SK-N-SH treated with all-trans-retinoic acid at 6 μM for 48 hours (cell line): Measurements from ENCODE around the gene ERBB3.
"Not testable (repeated sequence)": the region's sequence is repeated elsewhere in the genome, so short reads cannot be mapped to it uniquely, and the experiment has no call there.

Source experiments
- ATAC-seq: fragments of 200-7000 bp; cut with Tn5 transposase; 3 replicates; pipeline ENCODE4 v1.9.1; 2020; ENCODE audit warnings: mild to moderate bottlenecking, moderate library complexity
- BACH2 ChIP-seq: fragments of 250-450 bp; sonication (Bioruptor Pico); IDR thresholded peaks from 2 replicates; pipeline ENCODE4 v1.9.0; 2021; ENCODE audit warnings: mild to moderate bottlenecking, borderline replicate concordance
- CSDC2 ChIP-seq: fragments of 250-450 bp; sonication (Bioruptor Pico); IDR thresholded peaks from 2 replicates; pipeline ENCODE4 v1.5.0; 2020; ENCODE audit warnings: mild to moderate bottlenecking, moderate library complexity
- CSRNP3 ChIP-seq: fragments of 250-450 bp; sonication (Bioruptor Pico); IDR thresholded peaks from 2 replicates; pipeline ENCODE4 v1.5.1; 2021; ENCODE audit warnings: mild to moderate bottlenecking, moderate library complexity
- ESRRG ChIP-seq: fragments of 250-450 bp; sonication (Bioruptor Pico); IDR thresholded peaks from 2 replicates; pipeline ENCODE4 v1.6.1; 2021; ENCODE audit warnings: mild to moderate bottlenecking
- GLIS3 ChIP-seq: fragments of 250-450 bp; sonication (Bioruptor Pico); IDR thresholded peaks from 2 replicates; pipeline ENCODE4 v1.5.0; 2020; ENCODE audit warnings: mild to moderate bottlenecking, moderate library complexity
- ISL1 ChIP-seq: fragments of 250-450 bp; sonication (Bioruptor Pico); IDR thresholded peaks from 2 replicates; pipeline ENCODE4 v2.1.2; 2022; ENCODE audit warnings: mild to moderate bottlenecking, moderate library complexity
- OSR1 ChIP-seq: fragments of 250-450 bp; sonication (Bioruptor Pico); IDR thresholded peaks from 2 replicates; pipeline ENCODE4 v1.8.0; 2022; ENCODE audit warnings: moderate library complexity, mild to moderate bottlenecking, inconsistent platforms
- PATZ1 ChIP-seq: fragments of 250-450 bp; sonication (Bioruptor Pico); IDR thresholded peaks from 2 replicates; pipeline ENCODE4 v1.8.0; 2020; ENCODE audit warnings: mild to moderate bottlenecking, moderate library complexity, borderline replicate concordance
- POU6F1 ChIP-seq: fragments of 250-450 bp; sonication (Bioruptor Pico); IDR thresholded peaks from 2 replicates; pipeline ENCODE4 v1.8.0; 2021; ENCODE audit warnings: low read depth, mild to moderate bottlenecking, moderate library complexity, borderline replicate concordance
- PPARA ChIP-seq: fragments of 250-450 bp; sonication (Bioruptor Pico); IDR thresholded peaks from 2 replicates; pipeline ENCODE4 v1.5.0; 2020; ENCODE audit warnings: mild to moderate bottlenecking, borderline replicate concordance
- RARB ChIP-seq: fragments of 250-450 bp; sonication (Bioruptor Pico); IDR thresholded peaks from 2 replicates; pipeline ENCODE4 v1.8.0; 2021; ENCODE audit warnings: mild to moderate bottlenecking, moderate library complexity
- TCF4 ChIP-seq: fragments of 250-450 bp; sonication (Bioruptor Pico); IDR thresholded peaks from 2 replicates; pipeline ENCODE4 v1.8.0; 2021; ENCODE audit warnings: mild to moderate bottlenecking, moderate library complexity, borderline replicate concordance
- TOX ChIP-seq: fragments of 250-450 bp; sonication (Bioruptor Pico); IDR thresholded peaks from 2 replicates; pipeline ENCODE4 v1.8.0; 2021; ENCODE audit warnings: mild to moderate bottlenecking, moderate library complexity, borderline replicate concordance
- TSHZ2 ChIP-seq: fragments of 250-450 bp; sonication (Bioruptor Pico); IDR thresholded peaks from 2 replicates; pipeline ENCODE4 v1.5.0; 2020; ENCODE audit warnings: mild to moderate bottlenecking, moderate library complexity
- ZC3H10 ChIP-seq: fragments of 250-450 bp; sonication (Bioruptor Pico); IDR thresholded peaks from 2 replicates; pipeline ENCODE4 v1.5.1; 2021; ENCODE audit warnings: mild to moderate bottlenecking, moderate library complexity
- ZFP3 ChIP-seq: fragments of 250-450 bp; sonication (Bioruptor Pico); IDR thresholded peaks from 2 replicates; pipeline ENCODE4 v1.5.0; 2020; ENCODE audit warnings: mild to moderate bottlenecking, moderate library complexity
- ZFP30 ChIP-seq: fragments of 450-650 bp; formaldehyde crosslinking; IDR thresholded peaks from 2 replicates; pipeline ENCODE4 v1.5.0; 2022; ENCODE audit warnings: mild to moderate bottlenecking, moderate library complexity
- ZNF565 ChIP-seq: fragments of 450-650 bp; formaldehyde crosslinking; conservative IDR thresholded peaks from 2 replicates; pipeline ENCODE4 v1.5.0; 2020; ENCODE audit warnings: low read depth, mild to moderate bottlenecking, moderate library complexity
- ZNF70 ChIP-seq: fragments of 450-650 bp; formaldehyde crosslinking; IDR thresholded peaks from 2 replicates; pipeline ENCODE4 v1.5.0; 2020; ENCODE audit warnings: mild to moderate bottlenecking, moderate library complexity
- ZNF8 ChIP-seq: fragments of 450-650 bp; formaldehyde crosslinking; IDR thresholded peaks from 2 replicates; pipeline ENCODE4 v1.5.0; 2020; ENCODE audit warnings: mild to moderate bottlenecking, moderate library complexity
- TF ChIP-seq, protein P1 (sequence below): fragments of 250-450 bp; sonication (Bioruptor Pico); IDR thresholded peaks from 2 replicates; pipeline ENCODE4 v1.5.1; 2020; ENCODE audit warnings: low read depth, mild to moderate bottlenecking, moderate library complexity

Gene ERBB3

DNA sequence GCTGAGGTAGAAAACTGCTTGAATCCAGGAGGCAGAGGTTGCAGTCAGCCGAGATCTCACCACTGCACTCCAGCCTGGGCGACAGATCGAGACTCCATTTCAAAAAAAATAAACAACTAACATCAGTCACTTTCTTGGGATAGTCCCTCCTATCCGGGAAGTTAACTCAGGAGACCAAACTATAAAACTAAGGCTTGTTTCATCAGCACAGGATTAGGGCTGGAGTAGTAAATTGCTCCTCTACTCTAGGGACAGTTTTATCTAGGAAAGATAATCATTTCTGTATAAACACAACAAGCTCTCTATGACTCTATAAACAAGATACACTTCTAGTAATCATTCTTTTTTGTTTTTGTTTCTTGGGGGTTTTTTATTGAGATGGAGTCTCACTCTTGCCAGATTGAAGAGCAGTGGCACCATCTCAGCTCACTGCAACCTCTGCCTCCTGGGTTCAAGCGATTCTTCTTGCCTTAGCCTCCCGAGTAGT lies 26.5 kb upstream of the ERBB3 start (continued):
- TF ChIP-seq ISL1 (CRISPR knock-in tag) (no peak), PPARA (no peak)

DNA sequence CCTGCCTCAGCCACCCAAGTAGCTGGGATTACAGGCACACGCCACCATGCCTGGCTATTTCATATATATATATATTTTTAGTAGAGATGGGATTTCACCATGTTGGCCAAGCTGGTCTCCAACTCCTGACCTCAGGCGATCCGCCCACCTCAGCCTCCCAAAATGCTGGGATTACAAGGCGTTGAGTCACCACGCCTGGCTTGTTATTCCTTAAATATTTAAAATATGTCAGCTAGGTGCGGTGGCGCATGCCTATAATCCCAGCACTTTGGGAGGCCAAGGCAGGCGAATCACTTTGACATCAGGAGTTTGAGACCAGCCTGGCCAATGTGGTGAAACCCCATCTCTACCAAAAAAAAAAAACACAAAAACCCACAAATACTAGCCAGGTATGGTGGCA lies 20.0 kb upstream of the ERBB3 start:
- ATAC-seq = not testable (repeated sequence)

GRCh38 chr12:56061982-56062381 lies 18.0 kb upstream of the ERBB3 start:
- no peak for TF ChIP-seq CSDC2 (CRISPR knock-in tag)
- TF ChIP-seq, protein P1, sequence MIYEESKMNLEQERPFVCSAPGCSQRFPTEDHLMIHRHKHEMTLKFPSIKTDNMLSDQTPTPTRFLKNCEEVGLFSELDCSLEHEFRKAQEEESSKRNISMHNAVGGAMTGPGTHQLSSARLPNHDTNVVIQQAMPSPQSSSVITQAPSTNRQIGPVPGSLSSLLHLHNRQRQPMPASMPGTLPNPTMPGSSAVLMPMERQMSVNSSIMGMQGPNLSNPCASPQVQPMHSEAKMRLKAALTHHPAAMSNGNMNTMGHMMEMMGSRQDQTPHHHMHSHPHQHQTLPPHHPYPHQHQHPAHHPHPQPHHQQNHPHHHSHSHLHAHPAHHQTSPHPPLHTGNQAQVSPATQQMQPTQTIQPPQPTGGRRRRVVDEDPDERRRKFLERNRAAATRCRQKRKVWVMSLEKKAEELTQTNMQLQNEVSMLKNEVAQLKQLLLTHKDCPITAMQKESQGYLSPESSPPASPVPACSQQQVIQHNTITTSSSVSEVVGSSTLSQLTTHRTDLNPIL (CRISPR knock-in tag) = no peak
- no peak for TF ChIP-seq PATZ1
- no peak for TF ChIP-seq ZNF565 (CRISPR knock-in tag)
- TF ChIP-seq ESRRG = no peak
- TF ChIP-seq OSR1 (CRISPR knock-in tag) = no peak
- TF ChIP-seq TSHZ2 (CRISPR knock-in tag) = no peak
- TF ChIP-seq TCF4 = no peak
- ATAC-seq = no peak

DNA sequence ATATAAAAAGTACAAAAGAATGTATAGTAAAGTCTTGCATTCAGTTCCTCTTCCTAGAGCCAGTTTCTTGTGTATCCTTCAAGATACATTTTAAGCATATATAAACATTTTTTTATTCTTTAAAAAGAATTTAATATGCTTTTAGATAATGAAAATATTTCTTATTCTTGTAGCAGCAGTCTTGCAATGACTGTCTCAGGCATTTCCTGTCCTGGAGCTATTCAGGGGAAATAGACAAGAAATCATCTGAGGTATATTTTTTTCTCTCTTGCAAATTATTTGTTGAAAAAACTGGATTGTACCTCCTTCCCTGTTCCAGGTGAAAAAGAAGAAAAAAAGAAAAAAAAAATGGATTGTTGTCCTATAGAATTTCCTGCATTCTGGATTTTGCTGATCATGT lies 17.0 kb upstream of the ERBB3 start:
- ATAC-seq = no peak
- TF ChIP-seq CSDC2 (CRISPR knock-in tag) (no peak), POU6F1 (CRISPR knock-in tag) (no peak), BACH2 (CRISPR knock-in tag) (no peak), ZNF70 (CRISPR knock-in tag) (no peak), CSRNP3 (CRISPR knock-in tag) (no peak), ZC3H10 (CRISPR knock-in tag) (no peak), GLIS3 (CRISPR knock-in tag) (no peak), ZNF565 (CRISPR knock-in tag) (no peak), ISL1 (CRISPR knock-in tag) (no peak), ZNF8 (CRISPR knock-in tag) (no peak), TCF4 (no peak), ZFP30 (CRISPR knock-in tag) (no peak), TOX (CRISPR knock-in tag) (no peak), ESRRG (no peak), OSR1 (CRISPR knock-in tag) (no peak), TSHZ2 (CRISPR knock-in tag) (no peak), RARB (CRISPR knock-in tag) (no peak), ZFP3 (no peak), PATZ1 (no peak)
- TF ChIP-seq, protein P1 (CRISPR knock-in tag) = no peak
- TF ChIP-seq, all 23 proteins: peak for 0
